Uterus (tissue), 4 donors: ENCODE results near the gene ZFYVE21. TPM values are rescaled to one million over a fixed set of nuclear protein-coding genes. Genes with fewer than 3 reads are reported as not detected.

Experiments used
- DNase-seq, 2 donors: peaks; one replicate each; pipeline ENCODE4 v3.0.0-alpha.2; 2019 to 2020
- H3K27ac ChIP-seq, 2 donors: fragments of 200-600 bp; sonication (generic); 1 replicate in 1 of 2; 2 replicates in 1 of 2; pipeline ENCODE4 v1.5.1; 2016 to 2018
- H3K27me3 ChIP-seq, 2 donors: fragments of 200-600 bp; sonication (generic); one replicate each; pipeline ENCODE4 v1.5.1; 2018 to 2019; ENCODE audit warnings: control low read depth in 1 of 2
- H3K36me3 ChIP-seq, 2 donors: fragments of 200-600 bp; sonication (generic); one replicate each; pipeline ENCODE4 v1.5.1; 2019; ENCODE audit warnings: control low read depth in 1 of 2
- H3K4me1 ChIP-seq, 2 donors: fragments of 200-600 bp; sonication (generic); one replicate each; pipeline ENCODE4 v1.5.1; 2018 to 2019; ENCODE audit warnings: control low read depth in 1 of 2
- H3K4me3 ChIP-seq, 2 donors: fragments of 200-600 bp; sonication (generic); 1 replicate in 1 of 2; 2 replicates in 1 of 2; pipeline ENCODE4 v1.5.1; 2018 to 2019; ENCODE audit warnings: mild to moderate bottlenecking in 1 of 2
- H3K9me3 ChIP-seq, 2 donors: fragments of 200-600 bp; sonication (generic); one replicate each; pipeline ENCODE4 v1.5.1; 2019; ENCODE audit warnings: control low read depth in 1 of 2
- POLR2A ChIP-seq, 2 donors: fragments of 450-650 bp; IDR thresholded peaks; one replicate each; pipeline ENCODE4 v1.6.1; 2016; ENCODE audit warnings: antibody characterized with exemption in 2 of 2, mild to moderate bottlenecking in 1 of 2, moderate library complexity in 1 of 2
- intact Hi-C: fragments of 100-400 bp; cut with DNase I; formaldehyde crosslinking; loops from one replicate; pipeline ENCODE4 v1.15.1; 2023; ENCODE audit warnings: low total_unique reads
- total RNA-seq, 4 donors: library from RNA; depleted of rRNA in 3 of 4; stranded (reverse); fragments of >200 nt in 3 of 4; gene quantifications; one replicate each; pipeline versions ENCODE4 v1.1.0 to v1.2.4, GENCODE V29; 2014 to 2023
- TF ChIP-seq, protein P1 (sequence below), 4 experiments: fragments of 200-600 bp in 2 of 4; fragments of 450-650 bp in 2 of 4; sonication (generic) in 2 of 4; IDR thresholded peaks; one replicate each; pipeline ENCODE4 v1.5.1; 2016 to 2019; ENCODE audit warnings: antibody characterized with exemption in 4 of 4, mild to moderate bottlenecking in 2 of 4, moderate library complexity in 1 of 4
- donor health status: DM: yes; HTN: yes; CAD: no.

Gene ZFYVE21
- total RNA-seq, 4 donors from 2014 or later = 73.2 to 276 (median 103) TPM

DNA sequence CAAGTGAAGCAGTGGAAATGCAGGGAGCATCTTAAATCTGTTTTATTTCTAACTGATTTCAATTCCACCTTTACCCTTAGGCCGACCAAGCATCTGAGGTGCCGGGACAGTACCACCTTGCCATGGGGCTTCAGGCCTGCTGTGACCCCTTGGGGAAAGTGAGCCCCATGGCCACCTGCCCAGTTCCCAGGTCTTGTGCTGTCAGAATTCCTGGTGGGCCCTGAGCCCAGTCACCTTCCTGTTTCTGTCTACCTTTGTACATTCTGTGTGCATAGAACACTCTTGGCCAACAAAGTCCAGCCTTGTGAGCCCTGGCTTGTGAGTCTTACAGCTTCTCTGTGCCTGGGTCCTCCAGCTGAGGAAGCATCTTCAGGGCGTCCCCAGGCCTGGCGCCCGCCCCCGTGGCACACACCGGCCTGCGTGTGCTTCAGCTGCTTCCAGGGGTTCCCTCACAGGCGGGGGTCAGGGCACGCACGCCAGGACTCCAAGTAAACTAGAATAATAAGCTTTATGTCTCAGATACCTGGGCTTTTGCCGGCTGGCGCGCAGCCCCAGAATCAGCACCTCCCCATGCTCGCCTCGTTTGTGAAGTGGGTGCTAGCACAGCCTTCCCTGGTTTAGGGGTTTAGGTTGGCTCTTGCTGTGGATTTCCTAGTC is 10.3 kb downstream of the ZFYVE21 start:
- Histone ChIP-seq H3K27me3 (no peaks in the 10 kb centered on the region), H3K27ac (no peak overlapping the region)
- intact Hi-C loops = no loop called here

DNA sequence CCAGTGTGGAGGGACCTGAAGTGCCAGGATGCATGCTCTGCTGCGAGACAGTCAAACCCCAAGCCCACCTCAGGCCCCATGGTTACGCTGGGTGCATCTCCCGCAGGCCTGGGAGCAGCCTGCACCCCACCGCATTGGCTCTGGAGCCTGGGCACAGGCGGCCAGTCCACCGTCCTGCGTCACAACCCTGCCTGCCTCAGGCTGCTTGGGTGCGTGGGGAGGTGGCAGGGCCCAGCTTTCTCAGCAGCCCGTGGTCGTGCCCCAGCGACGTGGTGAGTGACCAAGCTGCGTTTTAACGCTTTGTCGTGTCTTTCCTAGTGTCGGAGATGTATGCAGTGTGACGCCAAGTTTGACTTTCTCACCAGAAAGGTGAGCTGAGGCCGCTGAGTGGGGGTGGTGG is 10.9 kb downstream of the ZFYVE21 start:
- Histone ChIP-seq H3K27me3 (no peaks in the 10 kb centered on the region), H3K4me3 (no peak overlapping the region), H3K9me3 (no peaks in the 10 kb centered on the region), H3K36me3 (no peaks in the 10 kb centered on the region), H3K4me1 (peaks cover 0 to 18% of the 10 kb centered on the region in 2 donors), H3K27ac (no peak overlapping the region)
- TF ChIP-seq, protein P1, sequence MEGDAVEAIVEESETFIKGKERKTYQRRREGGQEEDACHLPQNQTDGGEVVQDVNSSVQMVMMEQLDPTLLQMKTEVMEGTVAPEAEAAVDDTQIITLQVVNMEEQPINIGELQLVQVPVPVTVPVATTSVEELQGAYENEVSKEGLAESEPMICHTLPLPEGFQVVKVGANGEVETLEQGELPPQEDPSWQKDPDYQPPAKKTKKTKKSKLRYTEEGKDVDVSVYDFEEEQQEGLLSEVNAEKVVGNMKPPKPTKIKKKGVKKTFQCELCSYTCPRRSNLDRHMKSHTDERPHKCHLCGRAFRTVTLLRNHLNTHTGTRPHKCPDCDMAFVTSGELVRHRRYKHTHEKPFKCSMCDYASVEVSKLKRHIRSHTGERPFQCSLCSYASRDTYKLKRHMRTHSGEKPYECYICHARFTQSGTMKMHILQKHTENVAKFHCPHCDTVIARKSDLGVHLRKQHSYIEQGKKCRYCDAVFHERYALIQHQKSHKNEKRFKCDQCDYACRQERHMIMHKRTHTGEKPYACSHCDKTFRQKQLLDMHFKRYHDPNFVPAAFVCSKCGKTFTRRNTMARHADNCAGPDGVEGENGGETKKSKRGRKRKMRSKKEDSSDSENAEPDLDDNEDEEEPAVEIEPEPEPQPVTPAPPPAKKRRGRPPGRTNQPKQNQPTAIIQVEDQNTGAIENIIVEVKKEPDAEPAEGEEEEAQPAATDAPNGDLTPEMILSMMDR (IDR thresholded peaks at IDR 0.05) = no peak
- no peak for TF ChIP-seq POLR2A (IDR thresholded peaks at IDR 0.05)
- DNase-seq = no peak
- intact Hi-C loops = no loop called here

More for the DNA sequence above, 10.3 kb downstream of the ZFYVE21 start:
- TF ChIP-seq, protein P1 (IDR thresholded peaks at IDR 0.05) = no peak
- TF ChIP-seq POLR2A (IDR thresholded peaks at IDR 0.05) = no peak
- Histone ChIP-seq H3K4me1 (peaks cover 0 to 18% of the 10 kb centered on the region in 2 donors), H3K4me3 (no peak overlapping the region), H3K36me3 (no peaks in the 10 kb centered on the region), H3K9me3 (no peaks in the 10 kb centered on the region)
- DNase-seq = no peak

DNA sequence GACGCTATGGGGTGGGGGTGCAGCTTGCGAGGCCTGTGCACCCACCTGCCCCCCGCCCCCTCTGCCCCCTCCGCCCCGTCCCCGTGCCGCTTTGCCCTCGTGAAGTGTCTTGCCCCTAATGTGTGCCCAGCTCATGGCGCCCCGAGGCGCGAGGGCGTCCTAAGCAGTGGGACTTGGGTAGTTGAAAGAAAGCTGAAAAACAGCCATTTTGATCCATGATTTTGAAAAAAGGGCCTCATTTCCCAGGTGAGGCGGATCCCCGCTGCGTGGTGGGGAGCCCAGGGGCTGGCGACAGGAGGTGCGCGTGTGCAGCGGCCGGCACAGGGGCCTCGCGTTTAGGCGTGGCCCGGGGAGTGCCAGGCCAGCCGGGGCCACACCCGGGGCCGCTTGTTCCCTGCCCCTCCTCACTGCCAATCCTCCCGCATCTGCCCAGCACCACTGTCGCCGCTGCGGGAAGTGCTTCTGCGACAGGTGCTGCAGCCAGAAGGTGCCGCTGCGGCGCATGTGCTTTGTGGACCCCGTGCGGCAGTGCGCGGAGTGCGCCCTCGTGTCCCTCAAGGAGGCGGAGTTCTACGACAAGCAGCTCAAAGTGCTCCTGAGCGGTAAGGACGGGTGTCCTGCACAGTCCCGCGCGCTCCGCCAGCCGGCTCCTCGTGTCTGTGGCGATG is 11.8 kb downstream of the ZFYVE21 start:
- Histone ChIP-seq H3K9me3 (no peaks in the 10 kb centered on the region), H3K27ac (no peak overlapping the region), H3K4me3 (no peak overlapping the region), H3K27me3 (no peaks in the 10 kb centered on the region), H3K36me3 (no peaks in the 10 kb centered on the region), H3K4me1 (peaks cover 0 to 18% of the 10 kb centered on the region in 2 donors)
- no peak for DNase-seq
- intact Hi-C loops = no loop called here
- TF ChIP-seq, protein P1 (IDR thresholded peaks at IDR 0.05) = no peak
- no peak for TF ChIP-seq POLR2A (IDR thresholded peaks at IDR 0.05)

DNA sequence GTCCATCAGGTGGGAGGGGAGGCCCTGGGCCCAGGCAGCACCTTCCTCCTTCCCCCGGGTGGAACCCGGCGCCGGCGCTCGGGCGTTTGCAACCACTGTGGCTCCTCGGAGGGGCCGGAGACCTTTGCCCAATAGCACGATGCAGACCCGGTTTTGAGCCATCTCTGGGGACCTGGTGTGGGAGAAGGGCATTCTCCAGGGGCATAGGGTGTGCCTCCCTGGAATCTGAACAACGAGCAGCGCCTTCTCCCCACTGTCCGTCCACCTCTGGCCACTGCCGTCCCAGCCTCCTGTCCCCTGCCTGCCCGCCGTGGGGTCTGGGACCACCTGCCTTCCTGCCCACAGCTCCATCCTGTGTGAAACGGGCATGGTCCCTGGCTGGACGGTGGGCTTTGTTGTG is 12.5 kb downstream of the ZFYVE21 start:
- Histone ChIP-seq H3K4me1 (peaks cover 0 to 13% of the 10 kb centered on the region in 2 donors), H3K4me3 (no peak overlapping the region), H3K36me3 (no peaks in the 10 kb centered on the region), H3K27me3 (no peaks in the 10 kb centered on the region), H3K9me3 (no peaks in the 10 kb centered on the region), H3K27ac (no peak overlapping the region)
- DNase-seq = no peak
- intact Hi-C loops = no loop called here
- TF ChIP-seq, protein P1 (IDR thresholded peaks at IDR 0.05) = no peak
- TF ChIP-seq POLR2A (IDR thresholded peaks at IDR 0.05) = no peak

DNA sequence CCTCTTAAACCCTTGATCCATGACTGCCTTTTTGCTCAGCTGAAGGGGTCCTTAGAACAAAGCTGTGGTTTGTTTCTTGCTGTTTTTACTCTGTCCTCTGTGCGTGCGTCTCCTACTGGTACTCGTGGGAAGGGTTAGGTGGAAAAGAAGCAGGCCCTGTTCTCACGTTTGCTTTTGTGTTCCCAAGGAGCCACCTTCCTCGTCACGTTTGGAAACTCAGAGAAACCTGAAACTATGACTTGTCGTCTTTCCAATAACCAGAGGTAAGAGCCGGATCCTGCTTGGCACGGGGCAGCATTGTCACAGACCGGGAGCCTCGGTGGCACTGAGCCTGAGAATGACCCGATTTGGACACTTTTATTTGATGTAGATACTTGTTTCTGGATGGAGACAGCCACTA is 13.1 kb downstream of the ZFYVE21 start:
- Histone ChIP-seq H3K4me1 (peaks cover 0 to 8% of the 10 kb centered on the region in 2 donors), H3K9me3 (no peaks in the 10 kb centered on the region), H3K27ac (no peak overlapping the region), H3K36me3 (no peaks in the 10 kb centered on the region), H3K27me3 (no peaks in the 10 kb centered on the region), H3K4me3 (no peak overlapping the region)
- TF ChIP-seq, protein P1 (IDR thresholded peaks at IDR 0.05) = no peak
- no peak for TF ChIP-seq POLR2A (IDR thresholded peaks at IDR 0.05)
- intact Hi-C loops = no loop called here
- no peak for DNase-seq
